Endothelial cell of umbilical vein (primary cell): ENCODE measurements around the gene ZSWIM5. TPM values are rescaled to one million over a fixed set of nuclear protein-coding genes. Genes with fewer than 3 reads are reported as not detected.
A peak's percentile ranks its signal among the peaks of the same experiment; 100 is the strongest.
"Not testable (repeated sequence)": the region's sequence is repeated elsewhere in the genome, so short reads cannot be mapped to it uniquely, and the experiment has no call there.

Source experiments
- BruUV-seq: library from RNA; stranded (reverse); fragments of 400-500 nt; replicated peaks from 2 replicates; lab custom pipeline; 2021; lab: Mats Ljungman, UMichigan
- CTCF ChIA-PET: fragments of 300-600, 350-600 bp; sonication (Branson Sonifier 250); formaldehyde crosslinking; loops from one replicate; lab custom pipeline; 2021; ENCODE audit warnings: antibody characterized with exemption, inconsistent platforms; lab: Charles Lee
- POLR2A ChIA-PET: fragments of 300-600, 350-600 bp; sonication (Branson Sonifier 250); formaldehyde crosslinking; loops from one replicate; lab custom pipeline; 2021; ENCODE audit warnings: antibody characterized with exemption, inconsistent platforms; lab: Charles Lee
- DNase-seq: peaks from one replicate; pipeline ENCODE4 v3.0.0-alpha.2; 2011; ENCODE audit warnings: low read depth, low spot score
- FAIRE-seq: peaks from 2 replicates; lab custom pipeline; 2011; peaks lifted over from hg19 to GRCh38; lab: Jason Lieb, UNC
- H2AFZ ChIP-seq: 2 replicates; pipeline ENCODE4 v1.6.0; 2012; ENCODE audit warnings: low read depth, low read length, control low read depth, inconsistent platforms
- H3K27ac ChIP-seq: 2 replicates; pipeline ENCODE4 v1.5.1; 2011; ENCODE audit warnings: low read depth, mild to moderate bottlenecking, control low read depth, low read length, moderate library complexity; ENCODE audit not compliant: insufficient read depth
- H3K27me3 ChIP-seq, 2 experiments: 2 replicates each; pipeline versions ENCODE4 v1.6.0 to v1.6.1; 2011; ENCODE audit warnings: low read length in 2 of 2, mixed read lengths in 1 of 2; ENCODE audit not compliant: control insufficient read depth in 2 of 2, insufficient read depth in 2 of 2
- H3K36me3 ChIP-seq, 2 experiments: 2 replicates in 1 of 2; 3 replicates in 1 of 2; pipeline ENCODE4 v1.5.1; 2011; ENCODE audit warnings: low read length in 2 of 2, mild to moderate bottlenecking in 1 of 2, moderate library complexity in 1 of 2; ENCODE audit not compliant: control insufficient read depth in 2 of 2, insufficient read depth in 2 of 2; ENCODE audit errors: extremely low read depth in 1 of 2
- H3K4me1 ChIP-seq: 3 replicates; pipeline ENCODE4 v1.5.1; 2011; ENCODE audit warnings: mild to moderate bottlenecking, low read length; ENCODE audit not compliant: control insufficient read depth, insufficient read depth; ENCODE audit errors: extremely low read depth
- H3K4me2 ChIP-seq: 2 replicates; pipeline ENCODE4 v1.6.1; 2011; ENCODE audit warnings: low read length, control low read depth, mixed read lengths; ENCODE audit not compliant: insufficient read depth
- H3K4me3 ChIP-seq, 3 experiments: fragments of 200-600 bp in 1 of 3; sonication (generic), shearing (Covaris generic) in 1 of 3; replicated peaks in 1 of 3; 2 replicates each; pipeline ENCODE4 v1.5.1; 2011 to 2016; ENCODE audit warnings: control low read depth in 3 of 3, low read length in 3 of 3, mild to moderate bottlenecking in 2 of 3, inconsistent platforms in 1 of 3, low read depth in 1 of 3, moderate library complexity in 1 of 3; ENCODE audit not compliant: insufficient read depth in 1 of 3
- H3K79me2 ChIP-seq: 2 replicates; pipeline ENCODE4 v1.6.0; 2012; ENCODE audit warnings: low read length, inconsistent platforms; ENCODE audit not compliant: control insufficient read depth, insufficient read depth
- H3K9ac ChIP-seq: replicated peaks from 2 replicates; pipeline ENCODE3; 2011; ENCODE audit warnings: low read length, control low read depth; ENCODE audit not compliant: insufficient read depth; ENCODE audit errors: extremely low read depth
- H3K9me1 ChIP-seq: replicated peaks from 3 replicates; pipeline ENCODE4 v1.6.0; 2011; ENCODE audit warnings: mild to moderate bottlenecking, low read length; ENCODE audit not compliant: control insufficient read depth, insufficient read depth; ENCODE audit errors: extremely low read depth
- H3K9me3 ChIP-seq: replicated peaks from 2 replicates; pipeline ENCODE4 v1.5.1; 2012; ENCODE audit warnings: low read length, inconsistent platforms; ENCODE audit not compliant: control insufficient read depth, insufficient read depth
- H4K20me1 ChIP-seq: replicated peaks from 2 replicates; pipeline ENCODE3; 2011; ENCODE audit warnings: mild to moderate bottlenecking, low read length; ENCODE audit not compliant: control insufficient read depth, insufficient read depth; ENCODE audit errors: extremely low read depth
- EZH2 ChIP-seq: IDR thresholded peaks from 2 replicates; pipeline ENCODE4 v1.6.1; 2012; ENCODE audit warnings: borderline replicate concordance, low read depth, mild to moderate bottlenecking, moderate library complexity, low read length, inconsistent platforms; ENCODE audit not compliant: severe bottlenecking
- FOS ChIP-seq: IDR thresholded peaks from 2 replicates; pipeline ENCODE4 v1.6.1; 2011; ENCODE audit warnings: mild to moderate bottlenecking, low read length, moderate library complexity, borderline replicate concordance; ENCODE audit not compliant: insufficient read depth
- GATA2 ChIP-seq: IDR thresholded peaks from 2 replicates; pipeline ENCODE4 v1.7.0; 2011; ENCODE audit warnings: low read depth, mild to moderate bottlenecking, moderate library complexity, mixed read lengths, low read length; ENCODE audit not compliant: insufficient read length, insufficient read depth
- JUN ChIP-seq: IDR thresholded peaks from 2 replicates; pipeline ENCODE4 v1.6.1; 2011; ENCODE audit warnings: borderline replicate concordance, low read depth; ENCODE audit not compliant: insufficient read length, insufficient read depth
- MYC ChIP-seq: IDR thresholded peaks from one replicate; pipeline ENCODE4 v1.6.1; 2011; ENCODE audit warnings: mild to moderate bottlenecking, low read depth, low read length
- POLR2A ChIP-seq: IDR thresholded peaks from 2 replicates; pipeline ENCODE4 v1.6.1; 2012; ENCODE audit warnings: low read depth, mild to moderate bottlenecking, control low read depth, low read length
- POLR2AphosphoS5 ChIP-seq: IDR thresholded peaks from 2 replicates; pipeline ENCODE4 v1.6.1; 2012; ENCODE audit warnings: low read depth, mild to moderate bottlenecking, control low read depth, low read length, moderate library complexity; ENCODE audit not compliant: insufficient read depth
- dilution Hi-C: fragments of 300-500 bp; cut with MboI; formaldehyde crosslinking; loops from one replicate; pipeline ENCODE4 v1.15.0; 2019; ENCODE audit warnings: low sequenced_read_pairs; ENCODE audit not compliant: extremely low pct_ligation_motif_present
- intact Hi-C: fragments of 100-400 bp; cut with micrococcal nuclease; formaldehyde crosslinking; loops from one replicate; pipeline ENCODE4 v1.10.0; 2022
- polyA plus RNA-seq, 4 experiments: library from polyadenylated mRNA; depleted of rRNA in 3 of 4; stranded (reverse) in 3 of 4; unstranded in 1 of 4; fragments of >200 nt; gene quantifications; 2 replicates each; pipeline versions ENCODE4 v1.2.1 to v1.2.3, GENCODE V29; 2011 to 2012; ENCODE audit warnings: missing spikeins in 1 of 4
- total RNA-seq: library from RNA; stranded (reverse); gene quantifications from 2 replicates; pipeline ENCODE4 v1.2.3, GENCODE V29; 2021
- TF ChIP-seq, protein P1 (sequence below): IDR thresholded peaks from 2 replicates; pipeline ENCODE4 v1.6.1; 2011; ENCODE audit not compliant: insufficient read depth, insufficient read length
- TF ChIP-seq, protein P2 (sequence below), 2 donors: IDR thresholded peaks; 1 replicate in 1 of 2; 2 replicates in 1 of 2; pipeline ENCODE4 v1.5.1; 2011; ENCODE audit warnings: low read length in 2 of 2, mild to moderate bottlenecking in 2 of 2, moderate library complexity in 2 of 2, control low read depth in 1 of 2, inconsistent platforms in 1 of 2, low read depth in 1 of 2; ENCODE audit not compliant: insufficient read depth in 1 of 2; ENCODE audit errors: extremely low read depth in 1 of 2

Gene ZSWIM5
- total and polyA plus RNA-seq, 2 donors (not counting 3 experiments of a cell fraction or from before 2014, with no cell fraction given), result 1.6 to 4.3 TPM

DNA sequence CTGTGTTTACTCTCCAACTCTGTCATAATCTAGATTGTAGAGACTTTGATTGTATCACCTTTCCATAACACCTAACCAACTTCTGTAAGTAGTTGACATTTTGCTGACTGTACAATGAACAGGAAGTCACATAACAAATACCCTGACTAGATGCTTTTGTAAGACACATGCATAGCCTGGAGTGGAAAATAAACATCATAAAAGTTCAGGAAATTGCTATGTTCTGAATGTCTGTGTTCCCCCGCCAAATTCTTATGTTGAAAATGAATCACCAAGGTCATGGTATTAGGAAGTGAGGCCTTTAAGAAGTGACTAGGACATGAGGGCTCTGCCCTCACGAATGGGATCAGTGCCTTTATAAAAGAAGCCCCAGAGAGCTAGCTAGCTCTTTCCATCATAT lies 40.4 kb upstream of the ZSWIM5 start:
- ChIA-PET POLR2A (interaction anchor here (1.3 kb wide), 1 partner anchor 20 kb away, joined by 4 read pairs; no protein-coding TSS in a partner anchor), CTCF (interaction anchor here (0.9 to 2.7 kb wide), 2 partner anchors 36 to 232 kb away, joined by 4 to 7 read pairs; no protein-coding TSS in a partner anchor)
- H2AFZ ChIP-seq, result peak overlapping the region; percentile 22
- peak overlapping the region; percentile 89 for H3K27ac ChIP-seq
- no peak overlapping the region for H3K4me3 ChIP-seq
- peaks cover 14% of the 10 kb centered on the region for H3K4me1 ChIP-seq
- peak; percentile 97 for DNase-seq
- no TSS peak for BruUV-seq
- H3K79me2 ChIP-seq, result no peaks in the 10 kb centered on the region
- intact Hi-C loops (loop anchor here (1.0 kb wide), 2 partner anchors 20 to 27 kb away; no protein-coding TSS in a partner anchor), dilution Hi-C loops (no loop called here)
- peak overlapping the region; percentile 17 for H3K4me2 ChIP-seq
- H3K9ac ChIP-seq, result peak overlapping the region; percentile 18
- no peaks in the 10 kb centered on the region for H4K20me1 ChIP-seq
- peaks cover 2% of the 10 kb centered on the region for H3K9me3 ChIP-seq
- no peaks in the 10 kb centered on the region for H3K27me3 ChIP-seq
- no peaks in the 10 kb centered on the region for H3K9me1 ChIP-seq
- no peaks in the 10 kb centered on the region for H3K36me3 ChIP-seq
- TF ChIP-seq, protein P1, sequence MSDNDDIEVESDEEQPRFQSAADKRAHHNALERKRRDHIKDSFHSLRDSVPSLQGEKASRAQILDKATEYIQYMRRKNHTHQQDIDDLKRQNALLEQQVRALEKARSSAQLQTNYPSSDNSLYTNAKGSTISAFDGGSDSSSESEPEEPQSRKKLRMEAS, result no peak
- TF ChIP-seq POLR2A (no peak), EZH2 (no peak), POLR2AphosphoS5 (peak; percentile 91), MYC (no peak), GATA2 (peak; percentile 69), JUN (peak; percentile 99), FOS (peak; percentile 96)
- TF ChIP-seq, protein P2, sequence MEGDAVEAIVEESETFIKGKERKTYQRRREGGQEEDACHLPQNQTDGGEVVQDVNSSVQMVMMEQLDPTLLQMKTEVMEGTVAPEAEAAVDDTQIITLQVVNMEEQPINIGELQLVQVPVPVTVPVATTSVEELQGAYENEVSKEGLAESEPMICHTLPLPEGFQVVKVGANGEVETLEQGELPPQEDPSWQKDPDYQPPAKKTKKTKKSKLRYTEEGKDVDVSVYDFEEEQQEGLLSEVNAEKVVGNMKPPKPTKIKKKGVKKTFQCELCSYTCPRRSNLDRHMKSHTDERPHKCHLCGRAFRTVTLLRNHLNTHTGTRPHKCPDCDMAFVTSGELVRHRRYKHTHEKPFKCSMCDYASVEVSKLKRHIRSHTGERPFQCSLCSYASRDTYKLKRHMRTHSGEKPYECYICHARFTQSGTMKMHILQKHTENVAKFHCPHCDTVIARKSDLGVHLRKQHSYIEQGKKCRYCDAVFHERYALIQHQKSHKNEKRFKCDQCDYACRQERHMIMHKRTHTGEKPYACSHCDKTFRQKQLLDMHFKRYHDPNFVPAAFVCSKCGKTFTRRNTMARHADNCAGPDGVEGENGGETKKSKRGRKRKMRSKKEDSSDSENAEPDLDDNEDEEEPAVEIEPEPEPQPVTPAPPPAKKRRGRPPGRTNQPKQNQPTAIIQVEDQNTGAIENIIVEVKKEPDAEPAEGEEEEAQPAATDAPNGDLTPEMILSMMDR (IDR thresholded peaks at IDR 0.05; ENCODE audit: extremely low read depth in 1 of 2, insufficient read depth in 1 of 2, low read depth in 1 of 2, low read length in 2 of 2), result no peak
- peak; percentile 98 for FAIRE-seq

DNA sequence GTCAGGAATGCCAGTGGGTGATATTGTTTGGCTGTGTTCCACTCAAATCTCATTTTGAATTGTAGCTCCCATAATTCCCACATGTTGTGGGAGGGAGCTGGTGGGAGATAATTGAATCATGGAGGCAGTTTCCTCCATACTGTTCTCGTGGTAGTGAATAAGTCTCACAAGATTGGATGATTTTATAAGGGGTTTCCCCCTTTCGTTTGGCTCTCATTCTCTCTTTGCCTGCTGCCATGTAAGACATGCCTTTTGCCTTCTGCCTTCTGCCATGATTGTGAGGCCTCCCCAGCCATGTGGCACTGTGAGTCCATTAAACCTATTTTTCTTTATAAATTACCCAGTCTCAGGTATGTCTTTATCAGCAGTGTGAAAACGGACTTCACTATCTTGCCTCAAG lies 40.0 kb upstream of the ZSWIM5 start:
- dilution Hi-C loops, H3K4me3 ChIP-seq, H3K79me2 ChIP-seq, H3K27me3 ChIP-seq, H3K9me3 ChIP-seq, H4K20me1 ChIP-seq, DNase-seq, FAIRE-seq, H3K9me1 ChIP-seq, H3K36me3 ChIP-seq: not testable (repeated sequence)
- BruUV-seq, result TSS peak; percentile 69
- peak overlapping the region; percentile 22 for H2AFZ ChIP-seq
- H3K27ac ChIP-seq, result peak overlapping the region; percentile 89
- H3K4me1 ChIP-seq, result peaks cover 14% of the 10 kb centered on the region
- intact Hi-C loops, result loop anchor here (1.0 kb wide), 1 partner anchor 20 kb away; no protein-coding TSS in a partner anchor
- POLR2A ChIA-PET, result interaction anchor here (0.6 to 1.3 kb wide), 2 partner anchors 20 to 21 kb away, joined by 4 to 5 read pairs; no protein-coding TSS in a partner anchor
- H3K9ac ChIP-seq, result peak overlapping the region; percentile 18
- CTCF ChIA-PET, result interaction anchor here (0.7 to 2.7 kb wide), 3 partner anchors 36 to 232 kb away, joined by 3 to 7 read pairs (median 4); no protein-coding TSS in a partner anchor
- H3K4me2 ChIP-seq, result peak overlapping the region; percentile 16
